GM12892 (cell line): ENCODE data around the gene NUP188.

Source experiments
- POLR2A ChIP-seq: IDR thresholded peaks from 2 replicates; pipeline ENCODE4 v1.6.1; 2011; ENCODE audit warnings: low read depth, low read length, control low read depth
- POLR2AphosphoS5 ChIP-seq: IDR thresholded peaks from 2 replicates; pipeline ENCODE4 v1.6.1; 2011; ENCODE audit warnings: low read depth, low read length, control low read depth
- TAF1 ChIP-seq: IDR thresholded peaks from 2 replicates; pipeline ENCODE4 v1.6.1; 2011; ENCODE audit warnings: low read depth, mild to moderate bottlenecking, control low read depth, low read length, borderline replicate concordance

DNA sequence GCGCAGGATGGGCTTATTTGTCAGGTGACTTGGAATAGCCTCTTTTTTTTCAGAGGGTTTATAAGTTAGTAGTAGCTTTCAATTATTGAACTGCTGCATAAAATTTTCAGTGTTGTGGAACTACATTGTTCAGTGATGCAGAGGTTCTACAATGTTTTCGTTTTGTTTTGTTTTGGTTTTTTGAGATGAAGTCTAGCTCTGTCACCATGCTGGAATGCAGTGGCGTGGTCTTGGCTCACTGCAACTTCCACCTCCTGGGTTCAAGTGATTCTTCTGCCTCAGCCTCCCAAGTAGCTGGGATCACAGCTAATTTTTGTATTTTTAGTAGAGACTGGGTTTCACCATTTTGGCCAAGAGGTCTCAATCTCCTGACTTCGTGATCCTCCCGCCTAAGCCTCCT is 22.0 kb downstream of the NUP188 start:
- TF ChIP-seq POLR2AphosphoS5 (no peak), POLR2A (no peak), TAF1 (no peak)
